Inferior parietal cortex (tissue), 1 donor: Measurements from ENCODE around the gene SLC25A31.

Experiments used
- DNase-seq: peaks from one replicate; pipeline ENCODE4 v3.0.0-alpha.2; 2016; ENCODE audit errors: extremely low spot score

The SLC25A31 gene

DNA sequence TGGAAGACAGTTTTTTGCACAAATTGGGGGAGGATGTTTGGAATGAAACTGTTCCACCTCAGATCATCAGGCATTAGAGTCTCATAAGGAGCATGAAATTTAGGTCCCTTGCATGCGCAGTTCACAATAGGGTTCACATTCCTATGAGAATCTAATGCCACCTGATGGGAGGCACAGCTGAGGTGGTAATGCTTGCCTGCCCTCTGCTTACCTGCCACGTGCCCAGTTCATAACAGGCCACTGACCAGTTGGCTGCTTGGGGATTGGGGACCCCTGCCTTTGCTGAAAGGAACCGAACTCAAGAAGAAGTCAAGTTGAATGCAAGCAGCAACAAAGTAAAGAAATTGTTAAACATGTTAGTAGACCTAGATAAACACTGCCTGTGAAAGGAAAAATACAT lies 47.3 kb downstream of the SLC25A31 start:
- DNase-seq = no peak

DNA sequence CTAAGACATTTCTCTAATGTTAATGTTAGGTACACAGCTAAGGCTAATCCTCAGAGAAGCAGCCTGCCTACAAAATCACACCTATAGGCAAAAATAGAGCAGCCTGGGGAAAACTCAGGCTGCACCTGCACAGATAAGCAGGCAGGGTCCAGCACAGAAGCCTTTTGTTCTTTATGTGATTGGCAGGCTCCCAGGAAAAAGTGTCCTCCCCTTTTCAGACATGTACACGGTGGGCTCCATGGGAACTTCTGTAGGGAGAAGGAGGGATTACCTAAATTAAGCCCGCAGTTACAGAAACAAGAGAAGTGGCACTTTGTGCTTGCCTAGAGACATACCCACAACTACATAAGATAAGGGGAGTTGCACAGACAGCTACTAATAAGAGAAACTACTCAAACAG lies 47.9 kb downstream of the SLC25A31 start:
- DNase-seq = no peak

DNA sequence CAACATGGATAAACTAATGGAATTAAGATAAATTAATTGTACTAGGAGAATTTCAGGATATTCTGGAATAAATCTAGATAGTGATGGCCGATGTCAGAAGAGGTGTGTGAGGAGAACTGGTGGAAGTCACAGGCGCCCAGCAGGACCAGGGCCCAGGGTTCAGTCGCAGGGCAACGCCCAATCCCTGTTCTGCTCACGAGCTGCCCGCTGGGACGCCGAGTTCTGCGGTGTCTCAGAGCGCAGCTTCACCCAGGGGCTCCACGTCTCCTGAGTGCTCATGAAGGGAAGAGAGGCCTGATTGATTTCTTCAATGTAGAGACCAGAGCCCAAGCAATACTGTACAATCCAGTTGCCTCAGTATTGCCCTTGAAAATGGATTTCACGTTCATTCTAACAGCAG lies 50.4 kb downstream of the SLC25A31 start:
- DNase-seq = no peak

DNA sequence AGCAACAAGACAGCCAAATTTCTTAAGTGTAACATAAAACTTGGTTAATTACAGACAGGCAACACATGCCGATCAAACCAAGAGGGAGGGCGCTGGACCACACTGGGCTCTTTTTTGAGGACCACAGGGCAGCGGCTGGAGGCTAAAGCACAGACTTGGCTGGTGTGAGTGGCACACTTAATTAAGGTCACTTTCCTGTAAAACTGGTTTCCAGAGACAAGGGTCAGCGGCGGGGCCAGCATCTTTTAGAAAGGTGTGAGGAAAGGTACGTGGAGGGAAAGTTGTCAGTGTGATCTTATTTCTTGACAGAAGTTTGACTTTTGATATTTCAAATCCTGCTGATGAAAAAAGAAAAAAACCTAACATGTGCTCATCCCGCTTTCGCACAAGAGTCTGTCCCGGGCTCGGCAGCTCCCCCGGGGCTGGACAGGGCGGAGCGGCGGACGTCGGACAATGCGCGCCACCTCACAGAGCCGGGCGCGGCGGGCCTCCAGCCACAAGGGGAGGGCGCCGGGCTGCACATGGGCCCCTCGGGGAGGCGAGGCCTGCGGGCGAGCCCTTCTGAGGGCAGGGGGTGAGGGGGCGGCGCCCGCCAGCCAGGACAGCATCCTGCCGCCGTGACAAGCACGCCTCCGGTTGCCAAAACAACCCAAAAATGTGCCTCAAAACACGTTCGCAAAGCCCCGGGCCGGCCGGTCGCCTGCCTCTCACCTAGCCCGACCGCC lies 51.3 kb downstream of the SLC25A31 start:
- no peak for DNase-seq

DNA sequence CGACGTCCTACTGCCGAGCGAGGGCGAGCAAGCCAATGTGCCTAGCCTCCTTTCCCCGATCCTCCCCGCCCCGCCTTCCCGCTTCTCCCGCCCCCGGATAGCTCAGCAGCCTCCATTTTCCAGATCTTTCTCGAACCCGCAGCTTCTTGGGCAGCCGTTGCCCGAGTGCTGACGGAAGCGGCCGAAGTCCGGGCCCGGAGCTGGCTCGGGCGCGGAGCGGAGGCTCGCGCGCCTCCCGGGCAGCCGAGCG lies 51.8 kb downstream of the SLC25A31 start:
- DNase-seq = no peak

DNA sequence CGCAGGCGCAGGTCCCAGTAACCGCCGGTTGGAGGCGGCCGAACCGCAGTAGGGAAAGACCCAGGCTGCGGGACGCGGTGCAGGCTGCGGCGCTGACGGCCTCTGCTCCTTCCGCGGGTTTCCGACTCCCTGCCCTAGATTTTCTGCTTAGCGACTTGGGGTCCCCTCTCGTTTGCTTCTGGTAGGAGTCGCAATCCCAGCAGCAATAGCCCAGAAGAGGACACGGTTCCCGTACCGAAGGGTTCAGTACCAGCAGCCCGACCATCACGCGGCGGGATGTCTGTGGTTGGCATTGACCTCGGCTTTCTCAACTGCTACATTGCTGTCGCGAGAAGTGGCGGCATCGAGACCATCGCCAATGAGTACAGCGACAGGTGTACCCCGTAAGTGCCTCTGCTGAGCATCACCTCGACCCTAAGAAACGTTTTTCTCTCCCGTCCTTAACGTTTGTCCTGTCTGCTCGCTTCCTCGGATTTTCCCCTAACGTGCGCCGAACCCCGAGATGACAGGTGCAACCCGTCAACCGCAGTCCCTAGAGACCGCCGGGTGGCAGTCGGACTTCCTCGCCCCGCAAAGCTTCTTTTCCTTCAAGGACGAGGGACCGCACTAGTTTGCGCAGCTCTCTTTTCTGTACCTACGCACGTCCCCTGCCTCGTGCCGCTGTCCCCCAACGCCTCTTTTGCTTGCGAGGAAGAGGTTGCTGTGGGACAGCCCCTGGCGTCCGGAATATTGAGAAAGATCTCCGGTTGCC lies 52.2 kb downstream of the SLC25A31 start, which contains the start of gene HSPA4L:
TSS of gene HSPA4L (plus strand) at position 48 of the 751 bp plus-strand sequence. CDS start at position 277, 229 bp downstream.
- DNase-seq = peak; percentile 83

DNA sequence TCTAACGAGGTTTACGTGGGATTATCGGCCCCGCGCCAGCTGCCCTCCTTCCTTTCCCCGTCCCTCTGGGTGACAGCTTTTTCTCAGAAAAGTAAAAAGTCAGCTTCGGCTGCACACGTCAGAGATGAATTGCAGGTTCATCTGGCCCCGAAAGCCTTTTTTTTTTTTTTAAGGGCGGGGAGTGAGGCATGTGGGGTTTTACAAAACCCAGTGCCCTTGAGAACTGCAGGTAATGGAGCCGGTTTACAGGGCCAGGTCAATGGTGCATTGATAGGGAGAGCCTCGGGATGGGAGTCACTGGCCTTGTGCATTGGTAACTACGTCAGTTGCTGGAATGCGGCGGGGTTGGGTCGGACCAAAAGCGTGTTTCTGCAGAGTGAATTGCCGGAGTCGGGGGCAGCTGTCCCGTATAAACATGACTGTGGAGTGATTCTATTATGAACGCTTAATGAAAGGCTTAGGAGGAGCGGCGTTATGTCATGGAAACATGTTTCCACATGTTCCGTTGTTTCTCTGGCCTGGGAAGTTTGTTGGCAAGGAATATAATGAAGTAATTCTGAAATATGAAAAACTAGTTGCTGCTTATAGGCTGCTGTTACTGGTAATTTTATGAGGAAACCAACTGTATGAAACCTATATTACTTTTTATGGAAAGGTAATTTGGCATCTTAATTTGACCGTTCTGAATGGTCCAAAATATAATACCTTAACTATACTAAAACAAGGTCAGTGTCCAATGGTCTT lies 53.0 kb downstream of the SLC25A31 start:
- peak; percentile 37 for DNase-seq

DNA sequence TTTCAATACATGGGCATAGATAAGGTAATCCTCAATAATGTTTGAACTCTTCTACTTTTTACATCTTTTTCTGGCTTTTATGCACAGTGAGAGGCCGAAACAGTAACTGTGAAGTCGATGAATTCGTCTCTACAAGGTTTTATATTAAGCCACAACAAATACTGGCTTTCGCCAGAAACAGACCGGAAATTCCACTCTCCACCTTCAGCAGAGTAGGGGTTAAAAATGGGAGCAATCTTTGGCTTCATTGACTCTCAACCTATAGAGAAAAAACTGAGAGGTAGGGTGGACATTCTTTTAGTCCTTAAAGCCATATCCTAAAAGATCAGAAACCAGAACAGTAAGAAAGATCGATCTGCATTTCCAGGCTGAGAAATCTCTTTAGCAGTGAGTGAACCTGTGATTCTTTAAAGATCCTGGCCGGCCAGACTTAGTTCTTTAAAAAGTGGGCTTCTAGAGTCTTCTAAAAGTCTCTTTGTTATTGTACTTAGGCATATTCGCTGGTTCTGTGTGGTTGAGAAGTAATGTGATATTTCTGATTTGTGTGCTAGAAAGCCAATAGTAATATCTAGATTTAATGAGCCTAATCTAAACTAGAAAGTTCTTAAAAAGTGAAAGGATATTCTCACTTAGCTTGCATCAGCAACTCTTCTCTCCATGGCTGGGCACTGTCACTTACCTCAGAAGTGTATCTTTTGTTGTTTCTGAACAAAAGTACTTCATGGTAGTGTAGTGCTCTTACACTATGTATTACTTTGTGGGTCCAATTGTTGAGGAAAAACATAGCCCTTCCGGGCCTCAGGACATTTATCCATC lies 54.0 kb downstream of the SLC25A31 start:
- peak; percentile 48 for DNase-seq

DNA sequence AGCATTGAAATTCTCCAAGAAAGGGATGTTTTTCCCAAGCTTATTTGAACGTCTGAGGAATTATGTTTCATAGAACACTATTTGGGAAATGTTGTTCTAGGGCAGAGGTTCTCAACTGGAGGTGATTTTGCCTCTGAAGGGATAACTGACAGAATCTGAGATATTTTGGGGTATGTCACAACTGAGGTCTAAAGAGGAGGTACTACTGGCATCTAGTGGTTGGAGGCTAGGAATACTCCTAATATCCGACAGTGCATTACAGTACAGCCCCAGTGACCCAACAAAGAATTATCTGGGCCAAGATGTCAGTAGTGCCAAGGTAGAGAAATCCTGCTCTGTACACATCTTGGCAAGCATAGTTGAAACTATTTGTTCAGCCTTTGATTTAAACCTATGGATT lies 58.3 kb downstream of the SLC25A31 start:
- no peak for DNase-seq

DNA sequence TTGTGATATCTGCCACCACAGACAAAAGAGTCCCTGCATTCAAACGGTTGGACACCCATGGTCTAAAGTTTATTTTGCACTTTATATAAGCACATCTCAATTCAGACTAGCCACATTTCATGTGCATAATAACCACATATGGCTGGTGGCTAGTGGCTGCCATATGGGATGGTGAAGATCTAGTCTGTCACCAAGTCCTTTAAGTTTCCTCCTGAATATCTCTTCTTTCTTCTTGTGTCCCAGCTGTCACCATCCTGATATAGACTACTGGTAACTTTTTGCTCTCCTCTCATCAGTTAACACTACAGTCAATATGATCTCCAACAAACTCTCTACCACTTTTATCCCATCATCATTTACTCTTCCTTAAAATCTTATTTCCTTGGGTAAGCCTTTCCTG lies 61.2 kb downstream of the SLC25A31 start:
- DNase-seq = no peak

DNA sequence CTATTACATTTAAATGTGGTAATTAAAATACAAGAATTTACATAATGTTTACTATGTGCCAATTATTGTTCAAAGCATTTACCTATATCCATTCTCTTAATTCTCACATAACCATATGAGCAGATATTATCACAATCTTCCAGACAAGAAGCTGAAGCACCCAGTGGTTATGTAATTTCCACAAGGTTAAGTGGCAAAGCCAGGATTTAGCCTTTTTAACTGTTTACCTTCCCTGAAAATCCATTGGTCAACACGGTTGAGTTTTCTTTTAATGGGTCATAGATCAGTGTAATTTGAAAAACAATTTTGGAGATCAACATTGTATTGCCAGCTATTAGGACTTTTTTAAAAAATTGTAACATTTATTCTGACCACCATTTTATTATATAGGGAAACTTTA lies 63.3 kb downstream of the SLC25A31 start:
- no peak for DNase-seq

DNA sequence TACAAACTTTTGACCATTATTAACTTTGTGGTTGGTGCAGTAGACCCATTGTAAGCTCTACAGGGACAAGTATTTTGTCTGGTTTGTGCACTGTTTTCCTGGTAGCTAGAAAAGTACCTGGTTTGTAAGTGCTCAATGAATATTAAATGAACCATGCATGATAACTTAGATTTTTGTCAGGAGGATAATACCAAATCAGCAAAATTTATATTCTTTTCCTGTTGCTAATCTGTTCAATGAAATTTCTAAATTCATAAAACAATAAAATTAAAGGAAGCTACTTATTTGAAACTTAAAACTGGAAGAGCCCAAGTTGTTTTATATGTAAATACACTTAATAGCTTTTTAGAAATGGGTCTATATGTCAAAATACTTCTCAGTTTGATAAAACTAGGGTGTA lies 69.5 kb downstream of the SLC25A31 start:
- DNase-seq = no peak

DNA sequence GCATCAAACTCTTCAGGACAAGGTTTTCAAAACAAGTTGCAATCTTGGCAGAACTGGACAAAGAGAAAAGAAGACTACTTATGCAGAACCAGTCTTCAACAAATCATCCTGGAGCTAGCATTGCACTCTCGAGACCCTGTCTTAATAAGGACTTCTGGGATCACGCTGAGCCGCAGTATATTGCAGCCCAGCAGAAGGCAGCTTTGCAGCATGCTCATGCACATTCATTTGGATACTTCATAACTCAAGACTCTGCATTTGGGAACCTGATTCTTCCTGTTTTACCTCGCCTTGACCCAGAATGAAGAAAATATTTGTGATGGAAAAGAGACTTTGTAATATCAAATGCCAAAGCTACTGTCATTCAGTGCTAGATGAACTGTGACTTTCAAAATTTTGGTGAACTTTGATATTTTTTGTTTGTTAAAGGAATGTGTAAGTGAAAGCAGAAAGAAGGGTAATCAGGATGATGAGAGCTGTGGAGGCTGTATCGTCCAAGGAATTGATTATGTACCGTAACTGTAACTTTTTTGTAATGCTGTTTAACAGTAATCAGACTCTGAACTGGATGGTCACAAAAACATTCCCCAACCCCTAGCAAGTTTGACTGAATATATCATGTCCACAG lies 79.1 kb downstream of the SLC25A31 start:
- DNase-seq = no peak

DNA sequence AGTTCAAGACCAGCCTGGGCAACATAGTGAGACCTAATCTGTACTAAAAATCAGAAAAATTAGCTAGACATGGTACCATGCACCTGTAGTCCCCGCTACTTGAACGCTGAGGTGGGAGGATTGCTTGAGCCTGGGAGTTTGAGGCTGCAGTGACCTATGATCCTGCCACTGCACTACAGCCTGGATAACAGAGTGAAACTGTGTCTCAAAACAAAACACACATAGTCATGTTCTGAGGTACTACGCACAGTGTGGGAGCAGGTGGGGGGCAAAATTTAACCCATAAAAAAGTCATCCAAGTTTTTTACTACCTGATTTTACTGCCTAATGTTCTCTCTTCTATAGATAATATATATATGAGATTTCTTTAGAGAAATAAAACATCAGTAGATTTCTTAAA lies 80.4 kb downstream of the SLC25A31 start:
- no peak for DNase-seq

DNA sequence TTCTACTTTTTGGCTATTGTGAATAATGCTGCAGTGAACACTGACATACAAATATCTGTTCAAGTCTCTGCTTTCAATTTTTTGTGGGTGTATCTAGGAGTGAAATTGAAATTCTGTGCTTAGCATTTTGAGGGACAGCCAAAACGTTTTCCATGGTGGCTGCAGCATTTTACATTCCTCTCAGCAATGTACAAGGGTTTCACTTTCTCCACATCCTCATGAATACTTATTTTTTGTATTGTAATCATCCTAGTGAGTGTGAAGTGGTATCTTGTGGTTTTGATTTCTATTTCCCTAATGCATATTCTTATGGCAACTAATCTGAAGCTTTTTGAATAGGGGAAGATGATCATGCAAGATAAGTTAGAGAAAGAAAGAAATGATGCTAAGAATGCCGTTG lies 92.2 kb downstream of the SLC25A31 start:
- no peak for DNase-seq
